Fibroblast of gingiva (primary cell): Measurements from ENCODE around the gene ORMDL3.
"Not testable (repeated sequence)": the region's sequence is repeated elsewhere in the genome, so short reads cannot be mapped to it uniquely, and the experiment has no call there.

Experiments used
- DNase-seq: peaks from one replicate; pipeline ENCODE4 v3.0.0-alpha.2; 2011; ENCODE audit warnings: low read depth

ORMDL3 gene

DNA sequence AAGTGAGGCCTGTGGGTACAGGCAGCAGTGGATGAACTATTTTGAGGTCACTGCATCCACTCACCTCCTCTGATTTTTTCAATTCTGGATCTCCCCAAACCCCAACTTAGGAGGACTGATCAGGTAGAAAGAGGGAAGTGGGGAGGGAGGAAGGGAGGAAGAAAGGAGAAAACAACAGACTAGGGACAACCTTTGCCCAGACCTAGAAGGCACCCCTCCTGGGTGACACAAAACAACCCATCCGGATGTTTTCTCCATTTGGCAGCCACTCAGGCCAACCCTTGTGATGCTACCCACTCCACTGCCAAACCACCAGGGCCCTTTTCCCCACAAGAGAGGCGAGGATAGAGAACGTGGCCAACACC is 2.7 kb downstream of the ORMDL3 start:
- DNase-seq = no peak

DNA sequence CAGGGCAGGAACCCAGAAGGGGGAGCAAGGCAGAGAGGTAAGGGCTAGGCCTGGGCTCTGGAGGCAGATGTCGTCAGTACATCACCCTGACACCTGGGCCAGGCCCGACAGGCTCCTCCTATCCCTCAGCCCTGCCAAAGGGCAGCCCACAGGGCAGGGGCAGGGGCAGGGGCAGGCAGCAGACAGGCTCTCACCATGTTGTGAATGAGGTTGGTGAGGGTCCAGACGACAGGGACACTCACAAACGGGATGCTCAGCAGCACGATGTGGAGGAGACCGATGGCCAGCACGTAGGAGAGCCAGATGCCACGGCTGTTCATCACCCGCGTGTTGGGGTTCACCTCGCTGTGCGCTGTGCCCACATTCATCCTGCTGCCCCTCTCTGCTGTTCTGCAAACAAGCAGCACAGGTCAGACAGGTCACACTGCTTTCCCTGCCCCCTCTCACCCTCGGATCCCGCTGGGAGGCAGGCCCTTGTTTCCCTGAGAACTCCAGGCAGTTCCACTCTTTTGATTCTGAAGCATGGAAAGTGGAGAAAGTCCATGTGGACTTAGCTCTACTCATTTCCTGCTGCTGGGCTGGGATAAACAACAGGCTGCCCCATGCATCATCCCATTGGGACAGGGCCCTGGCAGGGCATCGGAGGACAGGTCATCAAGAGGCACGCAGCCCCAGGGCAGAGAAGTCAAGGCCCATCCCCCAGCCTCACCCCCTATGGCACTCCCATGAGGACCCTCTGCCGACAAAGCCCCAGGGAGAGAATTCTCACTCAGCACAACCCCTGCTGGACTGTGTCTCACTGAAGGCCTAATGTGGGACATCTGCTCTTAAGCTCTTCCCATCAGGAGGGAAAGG is 3.3 kb downstream of the ORMDL3 start:
- DNase-seq = no peak

DNA sequence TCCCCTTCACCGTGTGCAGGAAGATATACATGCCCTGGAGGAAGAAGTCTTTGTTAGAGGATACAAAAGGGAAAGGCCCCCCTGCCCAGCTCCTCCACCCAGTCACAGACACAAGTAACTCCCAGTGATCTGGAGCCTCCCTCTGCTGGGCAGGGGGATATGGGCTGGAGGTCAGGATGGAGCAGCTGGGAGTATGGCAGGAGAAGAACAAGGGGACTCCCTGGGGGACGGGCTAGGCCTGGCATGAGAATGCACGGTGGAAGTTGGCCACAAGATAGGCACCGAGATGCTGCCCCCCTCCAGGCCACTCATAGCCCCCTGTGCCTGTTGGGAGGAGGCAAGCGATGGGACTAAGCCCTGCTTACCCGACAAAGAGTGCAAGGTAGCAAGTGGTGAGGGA is 4.2 kb downstream of the ORMDL3 start:
- DNase-seq = no peak

DNA sequence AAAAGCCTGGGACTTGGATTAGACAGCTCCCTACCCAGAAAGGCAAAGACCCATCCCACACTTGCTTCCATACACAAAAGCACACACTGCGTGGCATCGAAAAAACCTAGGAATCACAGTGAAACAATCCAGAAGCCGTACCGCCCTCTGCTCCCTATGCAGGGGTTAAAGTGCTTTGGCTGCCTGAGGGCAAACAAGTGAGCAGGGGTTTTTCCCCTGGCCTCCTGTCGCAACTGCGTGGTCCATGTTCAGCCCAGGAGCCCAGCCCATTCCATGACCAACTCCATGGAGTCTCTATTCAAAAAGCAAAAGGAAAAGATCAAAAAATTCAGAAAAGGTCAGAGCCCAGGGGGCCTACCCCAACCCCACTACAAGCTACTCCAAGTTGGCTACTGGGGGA is 5.4 kb downstream of the ORMDL3 start:
- no peak for DNase-seq

DNA sequence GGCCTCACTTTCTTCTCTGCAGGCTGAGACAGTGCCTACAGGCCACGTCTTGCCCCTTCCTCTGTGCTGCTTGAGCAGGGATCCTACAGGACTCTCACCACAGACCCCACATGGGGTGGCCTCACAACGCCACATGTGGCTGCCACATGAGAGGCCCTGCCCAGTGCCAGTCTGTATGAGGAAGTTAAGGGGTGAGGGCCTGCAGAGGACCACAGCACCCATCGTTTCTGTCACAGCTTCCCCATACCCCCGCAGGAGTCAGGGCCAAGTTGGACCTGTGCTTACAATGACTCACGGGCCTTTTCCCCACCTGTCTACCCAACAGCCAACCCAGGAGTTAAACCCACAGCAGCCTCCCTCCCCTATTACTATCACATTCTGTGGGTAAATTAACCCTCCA is 6.1 kb downstream of the ORMDL3 start:
- no peak for DNase-seq

DNA sequence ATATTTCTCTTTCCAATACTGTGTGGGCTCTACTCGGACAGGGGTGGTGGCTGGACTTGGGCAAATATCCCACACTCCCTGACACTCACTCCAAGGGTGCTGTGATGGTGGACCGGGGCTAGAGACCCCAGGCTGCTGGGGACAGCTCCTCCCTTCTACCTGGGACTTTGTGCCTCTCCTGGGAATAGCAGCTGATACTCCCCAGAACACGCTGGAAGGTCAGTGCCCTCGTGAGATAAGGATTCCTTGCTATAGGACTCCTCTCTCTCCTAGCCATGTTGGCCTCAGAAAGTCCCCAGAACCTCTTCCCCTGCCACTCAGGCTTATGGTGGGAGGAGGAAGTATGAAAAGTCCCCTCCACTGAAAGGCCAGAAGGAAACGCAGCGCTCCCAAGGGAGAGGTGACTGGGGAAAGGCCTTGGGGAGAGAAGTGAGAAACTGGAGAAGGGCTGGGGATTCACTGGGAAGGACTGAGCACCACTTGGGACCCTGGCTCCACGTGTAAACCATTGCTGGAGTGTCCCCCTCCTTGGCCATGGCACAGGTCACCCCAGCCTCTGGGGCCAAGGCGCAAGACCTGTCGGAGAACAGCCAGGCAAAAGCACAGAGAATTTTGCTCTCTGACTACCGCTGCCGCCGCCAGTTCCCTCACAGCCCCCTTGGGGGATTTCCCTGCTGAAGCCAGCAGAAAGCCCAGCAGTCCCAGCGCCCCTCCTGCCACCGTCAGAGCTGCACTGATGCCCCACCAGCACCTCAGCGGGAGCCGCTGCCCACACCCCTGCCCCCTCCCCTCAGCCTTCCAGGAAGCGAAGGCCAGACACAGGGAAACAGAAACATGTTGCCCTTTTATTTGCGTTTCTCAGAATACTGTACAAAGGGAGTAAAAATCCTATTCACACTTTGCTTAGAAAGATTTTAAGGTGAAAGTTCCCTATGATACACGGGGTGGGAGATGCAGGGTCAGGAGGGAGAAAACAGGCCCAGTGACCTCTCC is 6.9 kb downstream of the ORMDL3 start:
- no peak for DNase-seq

DNA sequence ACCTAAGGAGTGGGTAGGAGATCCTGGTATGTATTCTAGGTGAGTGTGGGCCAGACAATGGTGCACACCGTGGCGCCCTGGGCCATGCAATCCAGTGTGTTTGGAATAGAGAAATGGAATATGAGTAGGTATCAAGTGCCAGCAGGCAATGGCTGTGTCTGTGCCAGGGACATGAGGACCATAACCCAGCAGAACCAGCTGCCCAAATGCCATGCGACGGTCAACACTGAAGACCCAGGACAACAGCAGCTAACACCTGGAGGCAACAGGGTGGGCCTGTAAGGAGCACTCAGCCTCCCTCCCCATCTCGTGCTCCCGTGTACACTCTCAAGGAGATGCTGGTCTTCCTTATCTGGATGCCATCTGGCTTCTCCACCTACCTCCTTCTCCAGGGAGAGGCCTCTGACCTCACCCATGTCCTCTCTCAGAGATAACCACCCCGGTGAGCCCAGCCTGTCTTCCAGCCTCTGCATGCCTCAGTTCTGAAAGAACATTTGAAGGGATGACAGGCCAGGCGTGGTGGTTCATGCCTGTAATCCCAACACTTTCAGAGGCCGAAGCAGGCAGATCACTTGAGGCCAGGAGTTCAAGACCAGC is 8.2 kb downstream of the ORMDL3 start:
- DNase-seq = no peak

DNA sequence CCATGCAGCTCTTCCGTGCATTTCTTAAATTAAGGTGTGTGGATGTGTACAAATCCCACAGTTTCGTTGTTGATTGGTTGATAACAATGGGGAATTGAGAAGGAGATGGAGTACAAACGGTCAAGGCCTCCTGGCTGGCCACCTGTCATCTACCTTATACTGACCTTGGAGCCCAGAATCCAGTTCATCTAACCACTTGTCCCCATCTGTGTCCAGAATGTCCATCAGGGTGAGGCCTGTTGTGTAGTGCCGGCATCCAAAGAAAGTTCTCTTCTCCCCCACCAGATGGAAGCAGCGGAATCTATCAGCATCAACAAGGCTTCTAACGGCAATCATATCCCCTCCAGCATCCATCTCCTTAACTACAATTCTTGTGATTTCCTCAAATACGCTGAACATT is 10.5 kb downstream of the ORMDL3 start:
- no peak for DNase-seq

DNA sequence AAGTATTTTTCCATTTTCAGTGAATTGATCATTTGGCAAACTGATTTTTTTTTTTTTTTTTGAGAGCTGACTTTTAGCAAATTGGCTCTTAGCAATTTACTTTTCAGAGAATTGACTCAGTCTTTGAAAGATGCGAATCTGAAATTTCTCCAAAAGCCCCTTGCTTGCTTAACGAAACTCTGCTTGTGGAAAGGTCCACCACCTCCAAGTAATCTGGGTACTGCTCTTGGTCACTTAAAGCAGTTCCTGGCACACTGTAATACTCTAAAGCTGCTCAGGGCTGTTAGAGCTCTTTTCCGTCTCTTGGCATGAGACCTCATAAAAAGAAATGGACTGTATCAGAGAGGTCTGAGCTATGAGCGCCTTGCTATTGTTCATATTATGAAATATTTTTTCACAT is 11.8 kb downstream of the ORMDL3 start:
- no peak for DNase-seq

DNA sequence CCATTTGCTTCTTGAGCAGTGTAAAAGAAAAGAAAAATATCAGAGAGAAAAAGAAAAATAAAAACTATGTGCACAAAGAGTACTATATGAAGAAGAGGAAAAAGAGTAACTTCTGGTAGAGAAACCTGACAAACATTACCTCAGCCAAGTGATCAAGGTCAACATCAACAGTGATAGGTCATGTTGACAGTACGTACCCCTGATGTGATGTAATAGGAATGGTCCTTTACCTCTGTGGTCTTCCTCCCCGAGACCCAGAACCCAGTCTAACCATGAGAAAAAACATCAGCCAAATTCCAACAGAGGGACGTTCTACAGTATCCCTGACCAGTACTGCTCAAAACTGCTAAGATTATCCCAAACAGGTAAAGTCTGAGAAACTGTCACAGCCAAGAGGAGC is 13.4 kb downstream of the ORMDL3 start:
- DNase-seq = no peak

DNA sequence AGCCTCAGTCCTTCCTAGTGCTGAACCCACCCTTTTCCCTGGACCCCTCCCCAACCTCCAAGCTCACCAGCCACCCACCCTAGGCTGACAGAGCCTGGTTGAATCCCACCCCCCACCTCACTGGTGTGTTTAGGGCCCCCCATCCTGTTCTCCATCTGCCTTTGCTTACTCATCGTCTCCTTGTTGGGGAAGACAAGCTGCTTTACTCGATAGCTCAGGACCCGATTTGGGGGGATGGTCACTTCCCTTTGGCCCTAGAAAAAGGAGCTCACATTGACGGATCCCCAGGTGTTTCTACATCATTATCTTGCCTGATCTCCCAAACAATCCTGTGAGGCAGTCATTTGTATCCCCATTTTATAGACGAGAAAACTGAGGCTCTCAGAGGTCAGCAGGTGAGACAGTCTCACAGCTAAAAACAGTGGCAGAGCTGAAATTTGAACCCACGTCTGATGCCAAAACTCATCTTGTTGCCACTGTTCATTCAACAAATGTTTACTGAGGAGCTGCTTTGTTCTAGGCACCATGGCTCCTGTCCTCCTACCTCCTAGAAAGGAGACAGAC is 18.5 kb downstream of the ORMDL3 start:
- DNase-seq = no peak

DNA sequence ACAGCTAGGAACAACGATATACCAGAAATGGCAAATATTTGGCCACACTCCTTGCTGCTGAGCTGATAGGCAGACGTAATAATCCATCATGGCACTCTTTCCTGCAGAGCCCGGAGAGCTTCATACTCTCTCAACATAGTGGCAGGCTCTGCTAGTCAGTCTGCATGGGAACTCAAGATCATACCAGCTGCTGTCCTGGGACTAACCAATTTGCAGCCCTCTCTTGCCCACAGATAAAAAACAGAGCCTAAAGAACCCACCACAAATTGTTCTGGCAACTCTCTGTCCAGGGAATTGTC is 22.5 kb downstream of the ORMDL3 start:
- no peak for DNase-seq

DNA sequence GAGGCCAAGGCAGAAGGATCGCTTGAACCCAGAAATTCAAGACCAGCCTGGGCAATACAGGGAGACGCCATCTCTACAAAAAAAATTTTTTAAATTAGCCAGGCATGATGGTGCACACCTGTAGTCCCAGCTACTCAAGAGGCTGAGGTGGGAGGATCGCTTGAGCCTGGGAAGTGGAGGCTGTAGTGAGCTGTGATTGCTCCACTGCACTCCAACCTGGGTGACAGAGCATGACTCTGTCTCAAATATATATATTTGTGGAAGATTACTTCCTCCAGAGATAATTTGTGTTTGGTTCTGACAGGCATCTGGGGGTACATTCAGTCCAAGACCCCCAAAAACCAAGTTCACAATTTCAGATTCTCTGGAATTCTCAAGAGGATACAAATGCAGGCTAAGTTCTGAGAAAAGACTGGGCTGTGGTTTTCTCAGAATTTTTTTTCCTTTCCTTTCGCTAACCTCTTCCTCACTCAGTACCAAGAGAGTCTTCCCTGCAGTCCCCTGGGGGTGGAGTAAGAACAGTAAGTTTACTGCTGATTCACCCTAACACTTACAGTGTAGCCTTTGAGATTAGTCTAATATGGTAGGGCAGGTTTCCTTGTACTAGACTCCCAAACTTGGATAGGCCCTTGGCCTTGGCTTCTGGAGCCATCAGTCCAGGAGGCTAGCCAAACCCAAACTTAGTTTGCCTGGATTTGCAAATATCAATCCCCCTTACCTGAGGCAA is 24.1 kb downstream of the ORMDL3 start:
- DNase-seq = no peak

DNA sequence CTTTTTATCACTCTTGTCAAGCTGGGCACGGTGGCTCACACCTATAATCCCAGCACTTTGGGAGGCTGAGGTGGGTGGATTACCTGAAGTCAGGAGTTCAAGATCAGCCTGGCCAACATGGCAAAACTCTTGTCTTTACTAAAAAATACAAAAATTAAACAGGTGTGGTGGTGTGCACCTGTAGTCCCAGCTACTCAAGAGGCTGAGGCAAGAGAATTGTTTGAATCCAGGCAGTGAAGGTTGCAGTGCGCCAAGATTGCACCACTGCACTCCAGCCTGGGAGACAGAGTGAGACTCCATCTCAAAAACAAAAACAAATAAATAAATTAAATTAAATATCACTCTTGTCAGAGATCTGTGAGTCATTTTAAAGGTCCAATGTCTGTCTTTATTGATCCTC is 25.4 kb downstream of the ORMDL3 start:
- DNase-seq = not testable (repeated sequence)

DNA sequence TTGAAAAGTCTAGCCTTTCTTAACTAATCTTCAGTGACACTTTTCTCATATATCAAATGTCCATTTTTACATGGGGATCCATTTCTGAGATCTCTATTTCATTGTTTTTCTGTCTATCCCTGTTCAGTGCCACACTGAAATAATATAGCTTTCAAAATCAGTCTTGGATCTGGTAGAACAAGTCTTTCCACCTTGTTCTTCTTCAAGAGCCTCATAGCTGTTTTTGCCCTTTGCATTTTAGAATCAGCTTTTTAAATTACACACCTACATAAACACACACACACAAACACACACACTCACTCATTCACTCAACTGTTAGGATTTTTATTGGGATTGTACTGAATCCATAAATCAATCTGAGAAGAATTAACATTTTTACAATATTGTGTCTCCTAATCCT is 28.2 kb downstream of the ORMDL3 start:
- DNase-seq = no peak

DNA sequence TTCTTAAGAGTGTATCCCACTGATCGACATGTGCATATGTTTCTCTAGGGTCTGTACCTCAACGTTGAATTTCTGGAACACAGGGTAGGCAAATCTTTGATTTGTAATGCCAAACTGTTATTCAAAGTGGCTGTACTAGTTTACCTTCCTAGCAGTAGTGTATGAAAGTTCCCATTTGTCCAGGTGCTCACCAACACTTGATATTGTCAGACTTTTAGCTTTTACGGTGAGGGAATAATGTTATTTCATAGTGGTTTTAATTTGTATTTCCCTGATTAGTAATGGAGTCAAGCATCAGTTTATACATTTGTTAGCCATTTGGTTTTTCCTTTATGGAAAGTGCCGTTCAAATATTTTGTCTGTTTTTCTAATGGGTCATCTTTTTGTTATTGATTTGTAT is 29.3 kb downstream of the ORMDL3 start:
- DNase-seq = no peak

DNA sequence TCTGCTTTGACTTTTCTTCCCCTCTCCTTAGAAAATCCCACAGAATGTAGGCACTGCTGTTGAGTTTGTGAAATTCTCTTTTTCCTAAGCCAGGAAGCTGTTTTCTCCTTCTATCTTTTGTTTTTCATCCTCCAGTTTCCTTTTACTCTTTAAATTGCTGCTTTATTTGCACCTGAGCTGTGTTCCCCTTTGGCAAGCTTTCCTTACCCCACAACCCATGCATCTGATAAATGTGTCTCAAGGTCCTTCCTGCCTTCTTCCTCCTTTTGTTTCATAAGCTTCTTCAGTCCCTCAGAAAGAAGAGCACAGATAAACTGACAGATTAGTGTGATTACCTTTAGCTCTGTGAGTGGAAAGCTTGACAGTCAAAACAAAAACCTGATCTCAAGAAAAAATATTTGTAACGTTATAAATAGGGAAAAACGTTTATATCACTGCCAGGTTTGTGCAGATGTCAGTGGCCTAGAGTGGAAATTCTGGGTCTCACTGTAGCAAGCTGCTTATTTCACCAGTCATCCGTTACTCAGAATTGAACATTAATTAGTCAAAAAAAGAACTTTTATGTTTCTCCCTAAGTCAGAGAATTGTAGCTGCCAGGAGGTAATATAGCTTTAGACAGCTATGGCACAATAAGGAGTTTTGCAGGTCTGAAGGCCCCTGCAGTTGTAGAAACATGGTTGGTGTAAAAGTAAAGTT is 32.6 kb downstream of the ORMDL3 start:
- no peak for DNase-seq

DNA sequence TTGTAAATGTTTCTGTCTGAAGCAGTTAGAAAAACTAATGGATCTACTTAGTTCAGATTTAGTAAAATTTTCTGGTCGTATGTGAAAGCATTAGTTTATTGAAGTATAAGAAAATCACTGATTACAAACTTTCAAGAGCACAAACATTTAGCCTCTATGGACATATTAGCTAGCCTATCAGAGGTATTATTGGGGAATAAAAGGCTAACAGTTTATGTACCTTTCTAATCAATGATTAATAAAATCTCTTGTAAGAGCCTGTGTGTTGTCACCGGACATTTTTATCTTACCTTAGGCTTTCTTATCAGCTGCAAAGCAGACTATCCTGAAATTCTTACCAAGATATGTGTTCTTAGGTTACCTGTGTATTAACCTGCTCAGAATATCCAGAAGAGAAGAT is 38.2 kb downstream of the ORMDL3 start:
- no peak for DNase-seq

DNA sequence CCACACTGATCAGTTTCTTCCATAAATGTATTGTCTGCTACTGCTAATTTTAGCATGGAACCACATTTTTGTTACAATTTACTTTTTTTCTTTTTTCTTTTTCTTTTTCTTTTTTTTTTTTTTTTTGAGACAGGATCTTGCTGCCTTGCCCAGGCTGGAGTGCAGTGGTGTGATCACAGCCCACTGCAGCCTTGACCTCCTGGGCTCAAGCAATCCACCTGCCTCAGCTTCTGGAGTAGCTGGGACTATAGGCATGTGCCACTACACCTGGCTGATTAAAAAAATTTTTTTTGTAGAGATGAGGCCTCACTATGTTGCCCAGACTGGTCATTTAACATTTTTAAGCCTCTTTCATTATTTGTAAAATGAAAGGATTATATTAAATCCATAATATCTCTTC is 40.3 kb downstream of the ORMDL3 start:
- no peak for DNase-seq

DNA sequence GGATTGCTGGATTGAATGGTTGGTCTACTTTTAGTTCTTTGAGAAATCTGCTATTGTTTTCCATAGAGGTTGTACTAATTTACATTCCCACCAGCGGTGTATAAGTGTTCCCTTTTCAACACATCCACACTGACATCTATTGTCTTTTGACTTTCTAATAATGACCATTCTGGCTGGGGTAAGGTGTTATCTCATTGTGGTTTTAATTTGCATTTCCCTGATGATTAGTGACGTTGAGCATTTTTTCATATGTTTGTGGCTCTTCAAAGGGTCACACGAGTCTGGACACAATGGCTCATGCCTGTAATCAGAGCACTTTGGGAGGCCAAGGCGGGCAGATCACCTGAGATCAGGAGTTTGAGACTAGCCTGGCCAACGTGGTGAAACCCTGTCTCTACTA is 41.3 kb downstream of the ORMDL3 start:
- not testable (repeated sequence) for DNase-seq

DNA sequence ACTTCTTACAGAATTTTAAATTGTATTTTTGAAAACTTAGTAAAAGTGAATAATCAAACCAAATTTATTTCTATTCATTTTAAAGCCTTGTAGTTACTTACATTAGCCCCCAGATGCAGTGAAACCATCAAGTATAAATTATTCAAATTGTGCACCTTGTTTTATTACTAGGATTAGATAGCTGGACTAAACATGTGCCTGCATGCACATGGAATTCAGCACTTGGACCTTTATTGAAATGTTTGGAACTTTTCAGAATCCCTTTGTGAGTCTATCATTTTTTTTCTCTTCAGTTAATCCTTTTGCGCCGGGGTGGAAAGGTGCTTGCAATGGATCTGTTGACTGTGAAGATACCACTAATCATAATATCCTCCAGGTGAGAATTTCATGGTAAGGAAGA is 54.6 kb downstream of the ORMDL3 start:
- DNase-seq = no peak
